ENCODE measurements around the gene TMEM108. TPM values are rescaled to one million over a fixed set of nuclear protein-coding genes. Genes with fewer than 3 reads are reported as not detected.
A peak's percentile ranks its signal among the peaks of the same experiment; 100 is the strongest.

Gene TMEM108
- total and polyA plus RNA-seq, 11 donors, result 0.14 to 2.8 (median 0.57) TPM

DNA sequence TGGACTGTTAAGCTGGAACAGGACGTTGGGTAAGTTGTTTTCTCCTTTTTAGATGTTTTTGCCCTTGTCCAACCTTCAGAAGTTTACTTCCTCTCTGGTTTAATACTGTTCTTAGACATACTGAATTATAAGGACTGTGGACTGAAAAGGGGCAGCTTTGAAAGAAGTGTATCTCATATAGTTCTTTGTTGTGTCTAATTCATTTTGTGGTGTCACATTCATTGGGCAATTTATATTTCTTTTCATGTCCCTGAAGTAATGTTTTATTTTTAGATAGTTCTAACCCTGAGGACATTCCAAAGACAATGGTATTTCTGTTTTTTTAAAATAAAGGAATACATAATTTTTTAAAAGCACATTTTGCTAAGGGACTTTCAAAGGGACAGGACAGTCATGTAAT is 45.2 kb downstream of the TMEM108 start:
- TF ChIP-seq CTCF (IDR thresholded peaks at IDR 0.05) (no peak), POLR2A (IDR thresholded peaks at IDR 0.05) (no peak)

GRCh38 chr3:133089906-133090485 is 51.8 kb downstream of the TMEM108 start:
- WGBS, 4 donors, result 38 to 70% (median 49%) methylated on average over 2 of the region's 2 CpGs
- intact Hi-C loops (cut with DNase I), result no loop called here
- no peak for TF ChIP-seq CTCF (IDR thresholded peaks at IDR 0.05)
- no peak for TF ChIP-seq POLR2A (IDR thresholded peaks at IDR 0.05)
- no peak overlapping the region for H3K27ac ChIP-seq
- no peak for DNase-seq
- no peaks in the 10 kb centered on the region for H3K36me3 ChIP-seq
- peaks cover 0 to 17% (median 0%) of the 10 kb centered on the region in 12 donors for H3K4me1 ChIP-seq
- ATAC-seq, result no peak
- H3K9me3 ChIP-seq, result no peaks in the 10 kb centered on the region
- H3K4me3 ChIP-seq, result no peak overlapping the region
- no peaks in the 10 kb centered on the region for H3K27me3 ChIP-seq

More for the DNA sequence above, 45.2 kb downstream of the TMEM108 start:
- intact Hi-C loops (cut with DNase I), result no loop called here
- WGBS, 4 donors, result 10 to 25% (median 16%) methylated on average over 1 of the region's 1 CpG
- Histone ChIP-seq H3K4me3 (no peak overlapping the region), H3K4me1 (peaks cover 0 to 4% (median 0%) of the 10 kb centered on the region in 12 donors), H3K36me3 (no peaks in the 10 kb centered on the region), H3K27me3 (no peaks in the 10 kb centered on the region), H3K9me3 (peaks cover 0 to 11% (median 0%) of the 10 kb centered on the region in 12 donors), H3K27ac (no peak overlapping the region)
- DNase-seq, result no peak
- no peak for ATAC-seq

DNA sequence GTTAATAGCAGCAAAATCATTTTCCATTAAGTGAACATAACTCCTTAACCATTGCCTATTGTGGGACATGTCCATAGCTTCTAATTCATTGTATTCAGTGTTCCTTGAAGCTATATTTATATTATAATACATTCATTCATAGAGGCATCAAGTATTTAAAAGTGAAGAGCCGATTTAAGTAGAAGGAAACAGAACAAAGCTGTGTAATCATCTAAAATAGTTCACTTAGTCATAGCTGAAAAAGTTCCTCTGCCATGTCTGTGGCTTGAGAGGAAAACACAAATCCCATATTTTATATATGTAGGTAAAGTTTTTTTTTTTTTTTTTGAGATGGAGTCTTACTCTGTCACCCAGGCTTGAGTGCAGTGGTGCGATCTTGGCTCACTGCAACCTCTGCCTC is 54.5 kb downstream of the TMEM108 start:
- no peaks in the 10 kb centered on the region for H3K9me3 ChIP-seq
- no peaks in the 10 kb centered on the region for H3K36me3 ChIP-seq
- DNase-seq (no peak), ATAC-seq (no peak)
- no peak overlapping the region for H3K4me3 ChIP-seq
- H3K27ac ChIP-seq, result no peak overlapping the region
- intact Hi-C loops (cut with DNase I), result no loop called here
- TF ChIP-seq CTCF (IDR thresholded peaks at IDR 0.05), result no peak
- H3K4me1 ChIP-seq, result peaks cover 0 to 17% (median 0%) of the 10 kb centered on the region in 12 donors
- H3K27me3 ChIP-seq, result no peaks in the 10 kb centered on the region
- 73 to 83% (median 75%) methylated on average over 2 of the region's 2 CpGs for WGBS, 4 donors

- ATAC-seq (peak in 3 of 4 donors; percentile 67 to 72 (median 69)), DNase-seq (no peak)
- intact Hi-C loops (cut with DNase I), result no loop called here
- Histone ChIP-seq H3K36me3 (no peaks in the 10 kb centered on the region), H3K4me3 (no peak overlapping the region), H3K27ac (no peak overlapping the region), H3K9me3 (no peaks in the 10 kb centered on the region), H3K4me1 (peaks cover 0 to 17% (median 0%) of the 10 kb centered on the region in 12 donors), H3K27me3 (no peaks in the 10 kb centered on the region)
- WGBS, 4 donors, result 58 to 79% (median 69%) methylated on average over 1 of the region's 1 CpG
- TF ChIP-seq CTCF (IDR thresholded peaks at IDR 0.05) (no peak), POLR2A (IDR thresholded peaks at IDR 0.05) (no peak)
These were observed 55.2 kb downstream of the TMEM108 start for GRCh38 chr3:133093366-133093765.

Data from heart left ventricle (tissue), 16 donors.